CD4-positive, alpha-beta T cell (primary cell): ENCODE results near the gene CLGN. TPM values are rescaled to one million over a fixed set of nuclear protein-coding genes. Genes with fewer than 3 reads are reported as not detected.

Experiments
- ATAC-seq: fragments of 200-7000 bp; cut with Tn5 transposase; one replicate; pipeline ENCODE4 v1.10.0; 2022; ENCODE audit warnings: mild to moderate bottlenecking; ENCODE audit not compliant: poor library complexity
- CTCF ChIA-PET: fragments of 350-600 bp; sonication (Branson Sonifier 250); formaldehyde crosslinking; loops from one replicate; lab custom pipeline; 2021; ENCODE audit warnings: antibody characterized with exemption, inconsistent platforms; lab: Charles Lee
- POLR2A ChIA-PET: fragments of 350-600 bp; sonication (Branson Sonifier 250); formaldehyde crosslinking; loops from one replicate; lab custom pipeline; 2021; ENCODE audit warnings: antibody characterized with exemption, inconsistent platforms; lab: Charles Lee
- DNase-seq, 14 experiments: peaks; one replicate each; pipeline ENCODE4 v3.0.0-alpha.2; 2013 to 2020; ENCODE audit warnings: mixed read lengths in 2 of 14
- H3K27ac ChIP-seq, 2 donors: one replicate each; pipeline versions ENCODE4 v1.5.1 to v1.7.0; 2013; ENCODE audit warnings: low read length in 2 of 2, low read depth in 1 of 2, mild to moderate bottlenecking in 1 of 2
- H3K27me3 ChIP-seq, 2 experiments: 1 replicate in 1 of 2; 2 replicates in 1 of 2; pipeline versions ENCODE4 v1.6.1 to v1.7.0; 2013; ENCODE audit warnings: low read length in 2 of 2, control low read depth in 1 of 2, mild to moderate bottlenecking in 1 of 2, moderate library complexity in 1 of 2; ENCODE audit not compliant: insufficient read depth in 2 of 2, control insufficient read depth in 1 of 2
- H3K36me3 ChIP-seq: one replicate; pipeline ENCODE4 v1.6.1; 2013; ENCODE audit warnings: low read length, control low read depth; ENCODE audit not compliant: insufficient read depth
- H3K4me1 ChIP-seq: one replicate; pipeline ENCODE4 v1.6.1; 2013; ENCODE audit warnings: low read length, control low read depth; ENCODE audit not compliant: insufficient read depth
- H3K4me3 ChIP-seq: one replicate; pipeline ENCODE4 v1.5.1; 2013; ENCODE audit warnings: mild to moderate bottlenecking, low read length, moderate library complexity
- H3K9me3 ChIP-seq, 2 experiments: 1 replicate in 1 of 2; 2 replicates in 1 of 2; pipeline versions ENCODE4 v1.6.1 to v1.7.0; 2013; ENCODE audit warnings: low read length in 2 of 2, mild to moderate bottlenecking in 2 of 2, control low read depth in 1 of 2, moderate library complexity in 1 of 2; ENCODE audit not compliant: control insufficient read depth in 1 of 2, insufficient read depth in 1 of 2
- H3K27ac Mint-ChIP-seq: one replicate; pipeline ENCODE4 v1.8.0; 2020; ENCODE audit warnings: mixed read lengths
- H3K27me3 Mint-ChIP-seq: one replicate; pipeline ENCODE4 v1.8.0; 2021; ENCODE audit warnings: mixed read lengths
- H3K36me3 Mint-ChIP-seq: one replicate; pipeline ENCODE4 v1.8.0; 2021; ENCODE audit warnings: low read depth, mixed read lengths
- H3K4me1 Mint-ChIP-seq: one replicate; pipeline ENCODE4 v1.8.0; 2021; ENCODE audit warnings: low read depth, mixed read lengths
- H3K4me3 Mint-ChIP-seq: one replicate; pipeline ENCODE4 v1.8.0; 2020; ENCODE audit warnings: mild to moderate bottlenecking, mixed read lengths
- H3K9me3 Mint-ChIP-seq: one replicate; pipeline ENCODE4 v1.8.0; 2020; ENCODE audit warnings: mixed read lengths
- intact Hi-C, 2 experiments: fragments of 100-400 bp; cut with DNase I in 1 of 2; cut with micrococcal nuclease in 1 of 2; formaldehyde crosslinking; loops; one replicate each; pipeline versions ENCODE4 v1.15.1 to v1.9.0; 2023 to 2025; cut with DNase I, micrococcal nuclease
- polyA plus RNA-seq, 2 donors: library from polyadenylated mRNA; unstranded; fragments of 120-200 nt; gene quantifications; one replicate each; pipeline ENCODE4 v1.2.1, GENCODE V29; 2013
- total RNA-seq, 174 experiments: library from RNA in 2 of 174; stranded (reverse) in 2 of 174; gene quantifications; one replicate each; pipeline ENCODE4 v1.2.3 and lab custom pipeline; 2021 to 2026
- TF ChIP-seq, protein P1 (sequence below): fragments of 200-600 bp; IDR thresholded peaks from one replicate; pipeline ENCODE4 v1.8.0; 2022; ENCODE audit warnings: antibody characterized with exemption, mild to moderate bottlenecking

CLGN gene, protein sequence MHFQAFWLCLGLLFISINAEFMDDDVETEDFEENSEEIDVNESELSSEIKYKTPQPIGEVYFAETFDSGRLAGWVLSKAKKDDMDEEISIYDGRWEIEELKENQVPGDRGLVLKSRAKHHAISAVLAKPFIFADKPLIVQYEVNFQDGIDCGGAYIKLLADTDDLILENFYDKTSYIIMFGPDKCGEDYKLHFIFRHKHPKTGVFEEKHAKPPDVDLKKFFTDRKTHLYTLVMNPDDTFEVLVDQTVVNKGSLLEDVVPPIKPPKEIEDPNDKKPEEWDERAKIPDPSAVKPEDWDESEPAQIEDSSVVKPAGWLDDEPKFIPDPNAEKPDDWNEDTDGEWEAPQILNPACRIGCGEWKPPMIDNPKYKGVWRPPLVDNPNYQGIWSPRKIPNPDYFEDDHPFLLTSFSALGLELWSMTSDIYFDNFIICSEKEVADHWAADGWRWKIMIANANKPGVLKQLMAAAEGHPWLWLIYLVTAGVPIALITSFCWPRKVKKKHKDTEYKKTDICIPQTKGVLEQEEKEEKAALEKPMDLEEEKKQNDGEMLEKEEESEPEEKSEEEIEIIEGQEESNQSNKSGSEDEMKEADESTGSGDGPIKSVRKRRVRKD
- not detected for total RNA-seq
- polyA plus RNA-seq (2013, experiment 1 of 2), result 0.04 TPM
- 0.07 TPM for polyA plus RNA-seq (2013, experiment 2 of 2)
- 0 to 0.95 (median 0.07) reads per million in 172 experiments for total RNA-seq (lab: John Stamatoyannopoulos, UW)

DNA sequence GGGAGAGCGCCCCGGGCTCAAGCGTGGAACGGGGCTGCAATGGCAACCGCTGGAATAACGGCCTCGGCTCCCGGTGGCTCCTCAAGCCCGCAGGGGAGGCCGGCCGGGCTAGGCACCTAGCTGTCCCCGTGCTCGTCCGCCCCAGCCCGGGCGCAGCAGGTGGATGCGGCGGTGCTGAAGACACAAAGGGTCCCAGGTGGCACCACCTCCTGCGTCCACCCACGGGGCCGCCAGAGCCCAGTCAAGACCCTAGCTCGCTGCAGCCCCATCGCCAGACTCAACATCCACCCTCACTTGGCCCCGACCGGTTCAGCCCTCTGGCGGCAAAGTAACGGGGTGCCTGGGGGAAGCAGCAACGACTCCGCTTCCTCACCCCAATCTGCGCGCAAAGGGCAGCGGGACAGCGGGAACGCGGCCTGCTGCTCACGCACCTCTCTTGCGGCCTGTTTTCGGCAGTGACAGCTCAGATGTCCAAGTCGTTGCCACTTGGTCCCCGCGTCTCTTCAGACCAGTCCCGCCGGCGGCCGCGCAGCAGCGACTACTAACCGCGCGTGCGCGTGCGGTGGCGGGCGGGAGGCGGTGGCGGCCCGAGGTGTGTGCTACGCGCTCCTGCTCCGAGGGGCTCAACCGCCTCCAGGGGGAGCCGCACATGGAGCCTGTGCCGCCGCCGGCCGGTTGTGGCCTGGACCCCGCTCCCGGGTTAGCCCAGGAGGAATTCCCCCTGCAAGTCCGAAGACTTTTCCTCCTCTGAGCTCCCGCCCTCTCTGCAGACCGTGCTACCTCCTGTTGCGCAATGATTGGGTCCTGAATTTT is at the start of gene CLGN:
TSS of gene CLGN (minus strand) at position 543 of the 813 bp plus-strand sequence. CDS start 14,570 bp downstream, outside the sequence.
- intact Hi-C loops, result no loop called here
- ChIA-PET CTCF (no interaction called here), POLR2A (interaction anchor here (0.7 kb wide), 1 partner anchor 55 kb away, joined by 3 read pairs; no protein-coding TSS in a partner anchor)
- ATAC-seq, result peak; percentile 60
- peaks cover 70% of the 10 kb centered on the region for H3K27me3 Mint-ChIP-seq
- TF ChIP-seq, protein P1, sequence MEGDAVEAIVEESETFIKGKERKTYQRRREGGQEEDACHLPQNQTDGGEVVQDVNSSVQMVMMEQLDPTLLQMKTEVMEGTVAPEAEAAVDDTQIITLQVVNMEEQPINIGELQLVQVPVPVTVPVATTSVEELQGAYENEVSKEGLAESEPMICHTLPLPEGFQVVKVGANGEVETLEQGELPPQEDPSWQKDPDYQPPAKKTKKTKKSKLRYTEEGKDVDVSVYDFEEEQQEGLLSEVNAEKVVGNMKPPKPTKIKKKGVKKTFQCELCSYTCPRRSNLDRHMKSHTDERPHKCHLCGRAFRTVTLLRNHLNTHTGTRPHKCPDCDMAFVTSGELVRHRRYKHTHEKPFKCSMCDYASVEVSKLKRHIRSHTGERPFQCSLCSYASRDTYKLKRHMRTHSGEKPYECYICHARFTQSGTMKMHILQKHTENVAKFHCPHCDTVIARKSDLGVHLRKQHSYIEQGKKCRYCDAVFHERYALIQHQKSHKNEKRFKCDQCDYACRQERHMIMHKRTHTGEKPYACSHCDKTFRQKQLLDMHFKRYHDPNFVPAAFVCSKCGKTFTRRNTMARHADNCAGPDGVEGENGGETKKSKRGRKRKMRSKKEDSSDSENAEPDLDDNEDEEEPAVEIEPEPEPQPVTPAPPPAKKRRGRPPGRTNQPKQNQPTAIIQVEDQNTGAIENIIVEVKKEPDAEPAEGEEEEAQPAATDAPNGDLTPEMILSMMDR, result peak; percentile 23
- no peaks in the 10 kb centered on the region for H3K9me3 Mint-ChIP-seq
- Histone ChIP-seq H3K27me3 (peaks cover 13 to 41% of the 10 kb centered on the region in 2 experiments), H3K27ac (no peak within 1 kb of the TSS), H3K9me3 (peaks cover 0 to 9% of the 10 kb centered on the region in 2 experiments), H3K4me1 (peaks cover 11% of the 10 kb centered on the region), H3K36me3 (no peaks in the 10 kb centered on the region), H3K4me3 (peak within 1 kb of the TSS; percentile 56)
- H3K4me1 Mint-ChIP-seq, result no peaks in the 10 kb centered on the region
- no peak within 1 kb of the TSS for H3K27ac Mint-ChIP-seq
- H3K36me3 Mint-ChIP-seq, result no peaks in the 10 kb centered on the region
- peak within 1 kb of the TSS; percentile 73 for H3K4me3 Mint-ChIP-seq
- DNase-seq, result peak in 13 of 14 experiments; percentile 1 to 55 (median 13)

DNA sequence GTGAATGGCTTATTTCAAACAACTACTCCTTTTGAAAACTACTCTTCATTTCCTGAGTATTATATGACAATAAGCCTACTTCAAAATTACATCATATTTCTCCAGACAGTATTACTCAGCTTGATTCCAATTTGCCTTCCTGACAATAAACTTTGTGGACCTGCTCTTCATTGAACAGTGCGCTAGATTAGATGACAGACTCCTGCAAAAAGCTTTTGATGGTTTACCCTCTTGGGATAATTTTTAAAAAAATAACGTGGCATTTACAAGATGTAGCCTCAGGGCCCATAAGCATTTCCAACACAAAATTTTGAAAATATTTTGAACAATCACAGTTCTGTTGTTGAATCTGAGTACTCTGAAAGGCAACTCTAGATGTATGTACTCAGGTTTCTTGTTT is 44.7 kb upstream of the CLGN start:
- no peak overlapping the region for H3K27ac Mint-ChIP-seq
- Histone ChIP-seq H3K27ac (no peak overlapping the region), H3K27me3 (peaks cover 2 to 5% of the 10 kb centered on the region in 2 experiments), H3K4me1 (no peaks in the 10 kb centered on the region), H3K4me3 (no peak overlapping the region), H3K9me3 (peaks cover 0 to 4% of the 10 kb centered on the region in 2 experiments), H3K36me3 (no peaks in the 10 kb centered on the region)
- no peak overlapping the region for H3K4me3 Mint-ChIP-seq
- TF ChIP-seq, protein P1, result no peak
- DNase-seq (no peak), ATAC-seq (no peak)
- ChIA-PET POLR2A (no interaction called here), CTCF (no interaction called here)
- no peaks in the 10 kb centered on the region for H3K4me1 Mint-ChIP-seq
- intact Hi-C loops, result no loop called here
- no peaks in the 10 kb centered on the region for H3K36me3 Mint-ChIP-seq
- no peaks in the 10 kb centered on the region for H3K9me3 Mint-ChIP-seq
- H3K27me3 Mint-ChIP-seq, result peaks cover 35% of the 10 kb centered on the region
